Astrocyte of the hippocampus (primary cell): ENCODE data around the gene GLG1.
"Not testable (repeated sequence)": the region's sequence is repeated elsewhere in the genome, so short reads cannot be mapped to it uniquely, and the experiment has no call there.

Experiments
- DNase-seq: peaks from one replicate; pipeline ENCODE4 v3.0.0; 2011; ENCODE audit warnings: low read depth, low spot score

The GLG1 gene

DNA sequence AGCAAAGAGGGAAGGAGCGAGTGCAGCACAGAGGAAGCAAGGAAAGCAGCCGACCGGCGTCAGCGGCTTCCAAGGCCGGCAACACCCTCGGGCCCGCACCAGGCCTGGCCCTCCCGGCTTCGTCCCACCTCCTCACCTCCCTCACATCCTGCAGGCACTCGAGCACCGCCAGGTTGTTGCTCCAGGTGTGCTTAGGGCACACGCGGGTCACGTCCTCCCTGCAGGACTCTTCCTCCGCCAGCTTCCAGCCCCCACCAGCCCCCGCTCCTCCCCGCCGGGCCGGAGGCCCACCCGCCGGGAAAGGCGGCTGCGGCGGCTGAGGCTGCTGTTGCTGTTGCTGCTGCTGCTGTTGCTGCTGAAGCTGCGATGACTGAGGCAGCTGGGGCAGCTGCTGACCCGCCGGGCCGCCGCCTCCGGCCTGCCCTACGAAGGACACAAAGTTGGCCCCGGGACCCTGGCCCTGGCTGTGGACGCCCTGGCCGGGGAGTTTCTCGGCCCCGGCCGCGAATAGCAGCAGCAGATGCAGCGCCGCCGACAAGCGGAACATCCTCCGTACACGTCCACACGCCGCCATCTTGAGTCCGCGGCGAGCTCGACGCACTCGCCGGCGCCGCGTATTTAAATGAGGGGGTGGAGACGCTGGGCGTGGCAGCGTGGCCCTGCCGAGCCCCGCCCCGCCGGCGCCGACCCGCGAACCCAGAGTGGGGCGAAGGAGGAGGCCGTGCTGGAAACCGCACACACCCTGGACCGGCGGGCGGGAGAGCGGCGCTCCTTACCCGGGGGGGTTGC, at the start of gene GLG1:
Gene GLG1, minus strand, starts transcription at position 594 of the 789 bp plus-strand sequence. Its CDS starts 20 bp downstream, at position 574.
- peak; percentile 97 for DNase-seq

DNA sequence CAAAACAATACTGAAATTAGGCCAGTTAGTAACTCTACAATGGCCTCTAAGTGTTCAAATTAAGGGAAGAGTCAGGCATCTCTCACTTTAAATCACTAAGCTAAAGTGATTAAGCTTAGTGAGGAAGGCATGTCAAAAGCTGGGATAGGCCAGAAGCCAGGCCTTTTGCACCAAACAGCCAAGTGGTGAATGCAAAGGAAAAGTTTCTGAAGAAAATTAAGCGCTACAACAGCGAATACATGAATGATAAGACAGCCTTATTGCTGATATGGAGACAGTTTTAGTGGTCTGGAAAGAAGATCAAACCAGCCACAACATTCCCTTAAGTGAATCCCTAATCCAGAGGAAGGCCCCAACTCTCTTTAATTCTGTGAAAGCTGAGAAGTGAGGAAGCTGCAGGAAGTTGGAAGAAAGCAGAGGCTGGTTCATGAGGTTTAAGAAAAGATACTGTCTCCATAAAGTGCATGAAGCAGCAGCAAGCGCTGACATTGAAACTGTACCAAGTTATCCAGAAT, 47.7 kb upstream of the GLG1 start:
- DNase-seq = no peak

DNA sequence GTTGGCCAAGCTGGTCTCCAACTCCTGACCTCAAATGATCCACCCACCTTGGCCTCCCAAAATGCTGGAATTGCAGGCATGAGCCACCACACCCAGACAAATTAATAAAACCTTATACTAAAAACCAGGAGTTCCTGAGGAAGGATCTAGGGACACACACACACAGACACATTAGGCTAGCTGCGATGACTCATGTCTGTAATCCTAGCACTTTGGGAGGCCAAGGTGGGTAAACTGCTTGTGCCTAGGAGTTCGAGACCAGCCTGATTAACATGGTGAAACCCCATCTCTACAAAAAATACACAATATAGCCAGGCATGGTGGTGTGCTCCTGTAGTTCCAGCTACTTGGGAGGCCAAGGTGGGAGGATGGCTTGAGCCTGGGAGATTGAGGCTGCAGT, 46.0 kb upstream of the GLG1 start:
- DNase-seq = not testable (repeated sequence)

DNA sequence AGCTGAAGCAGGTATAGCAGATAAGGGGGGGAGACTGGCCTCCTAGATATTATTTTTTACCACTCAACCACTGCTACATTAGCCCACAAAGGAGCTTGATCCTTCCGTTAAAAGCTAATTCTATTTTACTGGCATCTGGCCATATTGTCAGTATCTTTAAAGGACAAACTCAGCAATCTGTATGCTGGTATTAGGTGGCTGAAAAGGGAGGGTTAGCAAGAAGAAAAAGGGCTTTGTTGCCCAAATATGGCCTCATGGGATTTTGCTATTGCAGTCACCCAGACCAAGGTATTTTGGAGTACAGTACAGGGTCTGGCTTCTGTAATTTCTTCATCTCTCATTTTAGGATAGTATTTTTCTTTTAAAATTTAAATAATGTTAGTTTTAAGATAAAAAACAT, 45.3 kb upstream of the GLG1 start:
- DNase-seq = no peak

DNA sequence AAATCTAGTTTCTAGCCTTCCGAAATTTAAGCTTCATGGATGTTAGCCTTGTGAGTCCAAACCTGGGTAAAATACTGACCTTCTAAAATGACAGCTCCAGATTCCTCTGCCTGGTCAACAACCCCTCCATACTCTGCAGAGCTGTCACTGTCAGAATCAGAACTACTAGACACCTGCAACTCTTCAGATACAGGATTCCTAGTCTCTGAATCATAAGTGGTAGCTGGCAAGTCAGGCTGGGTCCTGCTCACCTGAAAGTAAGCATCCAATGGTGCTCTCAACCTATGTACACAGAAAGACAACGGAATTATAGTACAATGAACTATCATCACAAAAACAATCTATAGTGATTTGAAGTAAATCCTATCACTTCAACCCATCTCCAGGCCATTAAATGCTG, 44.9 kb upstream of the GLG1 start:
- DNase-seq = no peak

DNA sequence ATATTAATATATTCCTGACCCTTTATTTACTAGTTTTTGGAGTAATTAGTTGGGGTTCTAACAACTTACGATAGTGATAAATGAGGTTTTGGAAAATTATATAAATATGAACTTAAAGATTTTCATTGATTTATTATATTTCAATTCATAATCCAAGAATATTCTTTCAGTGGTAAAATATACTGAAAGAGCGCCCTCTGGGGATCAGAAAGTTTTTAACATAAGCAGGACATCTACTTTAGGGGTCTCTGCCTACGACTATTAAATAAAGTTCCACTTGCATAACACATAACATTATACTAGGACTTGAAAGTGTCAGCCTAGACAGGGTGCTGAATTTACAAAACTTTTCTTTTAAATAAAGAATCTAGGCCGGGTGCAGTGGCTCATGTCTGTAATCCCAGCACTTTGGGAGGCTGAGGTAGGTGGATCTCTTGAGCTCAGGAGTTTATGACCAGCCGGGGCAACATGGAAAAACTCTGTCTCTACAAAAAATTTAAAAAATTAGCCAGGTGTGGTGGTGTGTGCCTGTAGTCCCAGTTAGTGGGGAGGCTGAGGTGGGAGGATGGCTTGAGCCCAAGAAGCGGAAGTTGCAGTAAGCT, 44.2 kb upstream of the GLG1 start:
- no peak for DNase-seq

DNA sequence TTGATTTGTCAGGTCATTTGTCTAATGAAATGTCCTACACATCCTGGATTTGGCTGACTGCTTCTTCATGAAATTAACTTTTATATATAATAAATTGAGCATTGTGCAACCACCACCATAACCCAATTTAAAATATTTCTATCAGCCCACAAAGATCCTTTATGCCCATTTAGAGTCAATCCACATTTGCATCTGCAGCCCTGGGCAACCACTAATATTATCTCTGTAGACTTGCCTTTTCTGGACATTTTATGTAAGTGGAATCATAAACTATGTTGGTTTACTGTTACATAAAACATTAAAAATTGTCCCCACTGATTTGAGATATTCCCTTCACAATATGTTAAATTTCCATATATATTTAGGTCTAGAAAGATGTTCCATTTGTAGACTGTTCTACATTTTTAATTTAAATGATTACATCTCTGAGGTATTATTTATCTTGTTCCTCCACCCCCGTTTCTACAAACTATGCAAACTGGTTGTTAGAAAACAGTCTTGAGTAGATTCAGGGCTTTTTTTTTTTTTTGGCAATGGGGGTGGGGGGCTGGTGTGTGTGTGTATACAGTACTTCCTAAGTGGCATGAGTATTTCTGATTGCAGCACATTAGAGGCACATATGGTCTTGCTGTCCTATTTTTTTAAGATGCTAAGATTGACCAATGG, 43.1 kb upstream of the GLG1 start:
- DNase-seq = no peak

DNA sequence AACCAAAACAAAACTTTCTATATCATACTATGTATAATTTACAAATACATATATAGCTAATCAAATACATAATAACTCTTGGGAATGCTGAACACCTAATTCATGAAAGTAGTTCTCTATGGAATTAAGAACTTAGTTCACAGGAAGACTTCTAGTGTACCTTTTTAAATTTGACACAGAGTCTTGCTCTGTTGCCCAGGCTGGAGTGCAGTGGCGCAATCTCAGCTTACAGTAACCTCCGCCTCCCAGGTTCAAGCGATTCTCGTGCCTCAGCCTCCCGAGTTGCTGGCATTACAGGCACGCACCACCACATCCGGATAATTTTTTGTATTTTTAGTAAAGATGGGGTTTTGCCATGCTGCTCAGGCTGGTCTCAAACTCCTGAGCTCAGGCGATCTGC, 35.1 kb upstream of the GLG1 start:
- DNase-seq = no peak

DNA sequence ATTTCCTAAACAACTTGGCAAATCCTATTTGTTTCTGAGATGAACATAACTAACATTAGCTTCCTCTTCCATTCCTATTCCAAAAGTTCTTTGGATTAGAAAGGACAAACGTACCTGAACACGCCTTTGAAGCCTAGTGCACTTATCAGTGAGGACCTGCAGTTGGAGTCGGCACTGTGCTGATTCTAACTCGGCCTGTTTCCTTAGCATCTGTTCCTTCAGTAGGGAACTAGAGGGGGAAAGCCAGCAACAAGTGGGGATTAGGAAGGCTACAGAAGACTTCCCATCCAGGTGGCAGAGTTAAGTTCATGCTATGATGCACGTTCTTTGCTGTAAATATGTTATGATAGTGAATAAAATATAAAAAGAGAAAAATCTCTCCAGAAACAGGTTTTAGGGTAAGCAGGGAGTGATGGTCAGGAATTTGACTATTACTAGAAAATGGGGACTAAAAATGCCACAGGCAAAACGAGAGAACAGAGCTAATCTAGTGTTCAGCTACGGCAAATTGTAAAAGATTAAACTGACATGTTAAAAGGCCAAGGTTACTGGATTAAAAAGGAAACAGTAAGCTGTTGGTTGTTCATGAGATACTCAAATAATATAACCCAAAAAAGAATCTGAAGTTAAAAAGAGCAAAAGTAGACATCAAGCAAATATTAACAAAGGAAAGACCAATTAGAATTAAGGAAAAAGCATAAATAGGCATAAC, 31.0 kb upstream of the GLG1 start:
- no peak for DNase-seq

DNA sequence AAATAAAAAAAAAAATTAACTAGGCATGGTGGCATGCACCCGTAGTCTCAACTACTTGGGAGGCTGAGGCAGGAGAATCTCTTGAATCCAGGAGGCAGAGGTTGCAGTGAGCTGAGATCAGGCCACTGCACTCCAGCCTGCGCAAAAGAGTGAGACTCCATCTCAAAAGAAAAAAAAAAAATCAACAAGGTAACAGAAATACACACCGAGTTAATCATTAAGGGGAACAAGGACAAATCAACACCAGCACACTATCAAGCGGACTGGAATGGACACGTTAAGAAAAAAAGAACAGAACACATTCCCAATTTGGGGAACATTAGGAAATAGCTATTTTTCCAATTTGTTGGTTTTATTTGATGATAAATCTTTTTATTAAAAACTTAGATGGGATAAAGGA, 28.4 kb upstream of the GLG1 start:
- DNase-seq = no peak

DNA sequence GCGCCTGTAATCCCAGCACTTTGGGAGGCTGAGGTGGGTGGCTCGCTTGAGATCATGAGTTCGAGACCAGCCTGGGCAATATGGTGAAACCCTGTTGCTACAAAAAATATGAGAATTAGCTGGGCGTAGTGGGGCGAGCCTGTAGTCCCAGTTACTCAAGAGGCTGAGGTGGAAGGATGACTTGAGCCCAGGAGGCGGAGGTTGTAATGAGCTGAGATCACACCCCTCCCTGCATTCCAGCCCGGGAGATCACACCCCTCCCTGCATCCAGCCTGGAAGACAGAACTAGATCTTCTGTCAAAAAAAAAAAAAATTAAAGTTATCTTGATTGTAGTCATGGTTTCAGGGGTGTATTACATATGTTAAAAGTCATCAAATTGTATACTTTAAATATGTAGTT, 26.8 kb upstream of the GLG1 start:
- no peak for DNase-seq

DNA sequence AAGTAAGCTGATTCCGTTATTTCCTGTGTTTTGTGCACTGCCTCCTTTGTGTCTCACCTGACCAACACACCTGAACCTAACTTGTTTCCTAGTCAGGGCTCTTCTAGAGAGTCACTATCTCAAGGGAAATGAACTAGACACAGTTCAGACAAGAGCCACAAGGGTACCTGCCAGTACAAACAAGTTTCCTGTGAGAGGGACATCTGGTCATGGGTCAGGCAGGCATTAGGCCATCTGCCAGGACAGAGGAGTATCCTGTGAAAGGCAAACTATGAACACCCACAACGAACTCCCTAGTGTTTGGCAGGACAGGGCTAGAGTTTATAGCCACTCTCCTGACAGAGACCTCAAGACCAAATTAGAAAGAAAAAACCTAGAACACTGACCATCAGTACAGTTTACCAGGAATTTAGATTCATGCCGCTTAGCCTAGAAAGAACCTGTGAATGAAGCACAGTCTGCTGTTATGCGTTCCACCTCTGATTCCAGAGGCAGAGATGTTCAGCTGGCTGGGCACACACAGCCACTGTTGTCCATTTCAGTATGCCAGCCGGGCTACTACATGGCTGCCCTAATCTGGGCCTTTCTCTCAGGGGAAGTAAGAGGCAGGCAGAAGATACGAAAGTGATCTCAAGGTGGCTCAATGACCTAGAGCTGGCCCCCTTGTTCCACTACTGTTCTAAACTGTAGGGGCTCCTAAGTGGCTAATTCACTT, 20.7 kb upstream of the GLG1 start:
- peak; percentile 33 for DNase-seq

DNA sequence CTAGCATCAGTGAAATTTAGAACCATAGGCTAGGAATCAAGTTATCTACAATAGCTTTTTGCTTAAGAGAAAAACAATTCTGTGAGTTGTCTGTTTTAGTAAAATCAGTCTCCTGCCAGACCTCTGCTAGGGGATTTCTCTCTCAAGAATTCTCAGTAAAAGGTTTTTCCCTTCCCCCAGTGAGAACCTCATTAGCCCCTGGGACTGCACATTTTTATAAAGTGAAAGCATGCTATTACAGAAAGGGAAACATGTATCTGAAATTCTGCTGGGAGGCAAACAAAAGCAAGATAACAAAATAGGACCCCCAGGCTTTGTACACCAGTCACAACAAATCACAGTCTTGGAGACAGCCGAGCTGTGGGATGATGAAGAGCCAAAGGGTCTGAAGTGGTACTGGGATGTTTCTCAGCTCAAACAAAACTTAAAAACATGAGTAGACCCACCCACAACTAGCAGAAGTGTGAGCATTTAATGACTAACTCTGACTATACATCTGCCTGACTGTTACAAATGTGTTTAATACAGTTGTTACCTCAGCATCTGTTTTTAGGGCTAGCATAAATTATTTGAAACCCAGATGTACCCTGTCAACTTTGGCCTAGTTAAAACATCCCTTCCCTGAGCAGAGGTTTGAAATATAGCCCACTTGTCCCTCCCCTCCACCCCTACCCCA, 20.0 kb upstream of the GLG1 start:
- peak; percentile 44 for DNase-seq

DNA sequence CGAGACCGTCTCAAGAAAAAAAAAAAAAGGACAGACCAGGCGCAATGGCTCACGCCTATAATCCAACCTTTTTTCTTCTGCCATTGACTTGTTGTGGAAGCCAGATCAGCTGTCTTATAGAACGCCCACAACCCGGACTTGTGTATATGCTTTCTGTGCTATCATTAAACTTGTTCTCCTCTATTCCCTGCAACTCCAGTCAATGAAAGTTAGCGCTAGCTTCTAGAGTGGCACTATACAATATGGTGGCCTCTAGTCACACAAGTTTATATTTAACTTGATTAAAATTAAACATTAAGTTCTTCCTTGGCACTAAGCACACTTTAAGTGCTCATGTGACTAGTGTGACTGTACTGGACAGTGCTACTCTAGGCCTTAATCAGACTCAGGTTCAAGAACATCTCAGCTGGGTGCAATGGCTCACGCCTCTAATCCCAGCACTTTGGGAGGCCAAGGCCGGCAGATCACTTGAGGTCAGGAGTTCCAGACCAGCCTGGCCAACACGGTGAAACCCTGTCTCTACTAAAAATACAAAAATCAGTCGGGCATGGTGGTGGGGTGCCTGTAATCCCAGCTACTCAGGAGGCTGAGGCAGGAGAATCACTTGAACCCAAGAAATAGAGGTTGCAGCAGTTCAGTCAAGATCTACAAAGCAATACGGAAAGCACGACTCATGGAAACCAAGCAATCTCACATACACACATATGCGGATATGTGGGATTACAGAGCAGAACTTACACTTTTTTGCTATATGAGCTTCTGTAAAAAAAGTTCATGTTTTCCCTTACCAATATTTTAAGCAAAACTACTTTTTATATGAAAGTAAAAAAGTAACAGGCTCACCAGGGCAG, 18.8 kb upstream of the GLG1 start:
- no peak for DNase-seq

DNA sequence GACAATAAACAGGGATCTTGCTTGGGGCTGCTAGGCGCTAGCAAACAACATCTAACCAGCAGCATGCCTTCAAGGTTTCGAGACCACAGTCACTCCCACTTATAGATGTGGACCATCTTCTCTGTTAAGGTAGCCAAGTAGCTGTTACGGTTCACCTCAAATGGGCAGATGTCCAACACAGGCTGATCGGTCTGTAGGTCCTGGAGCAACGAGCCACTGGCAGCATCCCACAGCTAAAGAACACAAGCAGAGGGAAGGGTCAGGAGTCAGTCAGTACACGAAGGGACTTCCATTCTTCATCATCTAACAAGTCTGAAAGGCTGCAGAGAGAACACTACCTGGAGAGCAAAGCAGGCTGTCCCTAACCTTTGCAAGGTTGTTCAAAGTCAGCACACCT, 16.9 kb upstream of the GLG1 start:
- no peak for DNase-seq

DNA sequence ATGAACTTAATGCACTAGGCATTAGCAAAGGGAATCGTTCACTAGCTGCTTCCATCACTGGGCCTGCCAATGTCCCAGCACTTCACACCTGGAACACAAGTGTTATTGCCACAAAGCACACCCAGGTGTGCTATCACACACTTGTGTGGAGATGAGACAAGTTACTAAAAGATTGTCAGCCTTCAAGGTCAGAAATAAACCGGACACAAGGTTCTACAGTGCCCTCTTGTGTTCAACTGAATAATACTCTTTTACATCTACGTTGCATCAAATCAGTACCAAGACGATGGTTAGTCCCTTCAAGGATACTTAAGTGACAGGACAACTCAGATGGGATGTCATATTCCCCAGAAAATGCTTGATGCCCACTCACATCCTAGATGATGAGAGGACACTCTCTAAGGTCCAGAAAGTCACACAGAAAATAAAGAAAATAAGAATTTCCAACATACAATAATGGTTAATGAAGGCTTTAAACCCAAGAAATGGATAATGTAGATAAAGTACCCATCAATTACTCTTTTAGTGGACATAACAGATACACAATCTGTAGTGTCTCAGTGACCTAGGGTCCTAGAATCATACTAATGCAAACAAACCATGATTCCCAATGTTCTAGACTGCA, 16.4 kb upstream of the GLG1 start:
- DNase-seq = peak; percentile 67

DNA sequence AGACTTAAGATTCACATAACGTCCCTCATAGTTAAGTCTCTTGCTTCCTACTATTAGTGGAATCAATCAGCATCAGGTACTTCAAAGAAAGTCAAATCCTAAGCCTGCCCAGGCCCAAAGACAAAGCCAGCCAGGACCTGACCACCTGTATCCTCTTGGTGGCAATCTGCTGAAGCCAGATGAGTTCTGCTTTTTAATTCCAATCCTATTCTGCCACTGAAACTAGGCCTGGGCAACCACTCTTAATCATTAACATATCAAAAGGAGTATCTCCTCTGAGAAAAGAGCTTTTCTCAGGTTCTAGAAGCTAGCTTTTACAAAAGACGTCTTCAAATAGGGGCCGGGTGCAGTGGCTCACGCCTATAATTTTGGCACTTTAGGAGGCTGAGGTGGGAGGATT, 15.1 kb upstream of the GLG1 start:
- no peak for DNase-seq

DNA sequence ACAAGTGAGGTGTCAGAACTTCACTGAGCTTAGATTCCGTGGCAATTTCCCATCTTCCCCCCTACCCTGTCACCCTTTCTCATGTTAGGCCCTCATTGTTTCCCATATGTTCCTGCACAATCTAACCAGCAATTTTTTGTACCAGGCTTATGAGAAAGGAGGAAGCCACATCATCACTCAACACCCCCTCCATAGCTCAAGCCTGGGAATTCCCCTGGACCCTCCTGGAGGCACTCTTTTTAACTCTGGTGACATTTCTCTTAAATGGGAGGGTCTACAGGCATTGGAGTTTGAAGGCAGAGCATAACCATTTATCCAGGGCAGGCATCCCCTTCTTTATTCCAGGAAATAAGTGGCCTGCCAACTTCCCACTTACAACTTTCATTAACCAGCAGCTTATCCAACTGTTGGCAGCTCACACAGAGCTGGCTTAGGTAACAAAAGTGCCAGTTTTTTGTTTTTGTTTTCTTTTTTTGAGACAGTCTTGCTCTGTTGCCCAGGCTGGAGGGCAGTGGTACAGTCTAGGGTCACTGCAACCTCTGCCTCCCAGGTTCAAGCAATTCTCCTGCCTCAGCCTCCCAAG, 10.4 kb upstream of the GLG1 start:
- DNase-seq = no peak

DNA sequence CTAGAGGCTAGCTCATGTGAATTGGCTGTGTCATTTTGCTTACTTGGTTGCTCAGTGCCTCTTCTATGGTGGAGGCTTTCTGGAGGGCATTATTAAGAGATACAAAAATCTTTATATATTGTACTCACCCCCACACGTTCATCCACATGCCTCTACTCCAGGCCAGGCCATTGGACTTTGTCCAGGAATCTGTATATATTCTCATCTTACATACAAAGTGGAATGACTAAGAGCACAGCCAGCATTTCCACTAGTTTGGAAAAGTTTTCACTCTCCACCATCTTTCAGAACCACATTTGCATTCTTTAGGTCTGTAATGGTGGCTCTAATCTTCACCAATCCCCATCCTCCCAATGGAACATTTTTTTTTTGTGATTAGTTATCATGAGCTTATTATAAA, 4.8 kb upstream of the GLG1 start:
- DNase-seq = no peak
